IMR-90 (cell line): ENCODE results near the gene PIAS1. TPM values are rescaled to one million over a fixed set of nuclear protein-coding genes. Genes with fewer than 3 reads are reported as not detected.

ENCODE experiments used
- ATAC-seq: fragments of 200-7000 bp; cut with Tn5 transposase; 2 replicates; pipeline ENCODE4 v1.9.1; 2020; ENCODE audit warnings: low read depth, mild to moderate bottlenecking, moderate library complexity
- BruUV-seq: library from RNA; stranded (reverse); fragments of 400-500 nt; replicated peaks from 2 replicates; lab custom pipeline; 2021; lab: Mats Ljungman, UMichigan
- CTCF ChIA-PET: fragments of 300-600 bp; formaldehyde crosslinking; extraction: SDS; loops from one replicate; lab custom pipeline; 2021; ENCODE audit warnings: antibody characterized with exemption; lab: Yijun Ruan, JAX
- POLR2A ChIA-PET: fragments of 300-600 bp; sonication (Branson Sonifier 250); formaldehyde crosslinking; loops from one replicate; lab custom pipeline; 2022; ENCODE audit warnings: antibody characterized with exemption; ENCODE audit not compliant: unreplicated experiment; lab: Charles Lee
- DNase-seq: peaks from one replicate; pipeline ENCODE4 v3.0.0; 2013
- H2AFZ ChIP-seq: replicated peaks from 2 replicates; pipeline ENCODE3; 2013; ENCODE audit warnings: low read length, mild to moderate bottlenecking; ENCODE audit not compliant: poor library complexity
- H2AK5ac ChIP-seq: 2 replicates; pipeline ENCODE4 v1.6.1; 2013; ENCODE audit warnings: low read depth, low read length, inconsistent platforms
- H2AK9ac ChIP-seq: replicated peaks from 2 replicates; pipeline ENCODE3; 2013; ENCODE audit warnings: mild to moderate bottlenecking, low read depth, low read length, moderate library complexity; ENCODE audit not compliant: poor library complexity
- H2BK120ac ChIP-seq: 2 replicates; pipeline ENCODE4 v1.6.1; 2013; ENCODE audit warnings: low read depth, low read length, inconsistent platforms
- H2BK15ac ChIP-seq: 3 replicates; pipeline ENCODE4 v1.6.1; 2013; ENCODE audit warnings: low read depth, low read length, inconsistent platforms
- H2BK20ac ChIP-seq: 2 replicates; pipeline ENCODE4 v1.6.1; 2013; ENCODE audit warnings: low read depth, mild to moderate bottlenecking, inconsistent platforms, low read length, moderate library complexity
- H2BK5ac ChIP-seq: 2 replicates; pipeline ENCODE4 v1.6.1; 2013; ENCODE audit warnings: mild to moderate bottlenecking, low read depth, low read length, inconsistent platforms; ENCODE audit not compliant: poor library complexity, severe bottlenecking
- H3K14ac ChIP-seq: replicated peaks from 2 replicates; pipeline ENCODE4 v1.6.1; 2013; ENCODE audit warnings: low read depth, low read length, inconsistent platforms
- H3K18ac ChIP-seq: 2 replicates; pipeline ENCODE4 v1.6.1; 2013; ENCODE audit warnings: low read depth, low read length, control low read depth
- H3K23ac ChIP-seq: 2 replicates; pipeline ENCODE4 v1.6.1; 2013; ENCODE audit warnings: low read depth, low read length, inconsistent platforms
- H3K27ac ChIP-seq: 2 replicates; pipeline ENCODE4 v1.5.1; 2013; ENCODE audit warnings: mild to moderate bottlenecking, control low read depth, low read length; ENCODE audit not compliant: insufficient read depth
- H3K27me3 ChIP-seq: 2 replicates; pipeline ENCODE4 v1.6.1; 2013; ENCODE audit warnings: low read length; ENCODE audit not compliant: control insufficient read depth, insufficient read depth
- H3K36me3 ChIP-seq: 2 replicates; pipeline ENCODE4 v1.6.1; 2013; ENCODE audit warnings: low read length, mixed read lengths; ENCODE audit not compliant: control insufficient read depth, insufficient read depth
- H3K4ac ChIP-seq: 2 replicates; pipeline ENCODE4 v1.6.1; 2013; ENCODE audit warnings: low read depth, low read length, inconsistent platforms
- H3K4me1 ChIP-seq: 2 replicates; pipeline ENCODE4 v1.6.1; 2013; ENCODE audit warnings: low read length, mixed read lengths; ENCODE audit not compliant: control insufficient read depth, insufficient read depth
- H3K4me2 ChIP-seq: 2 replicates; pipeline ENCODE4 v1.6.1; 2013; ENCODE audit warnings: low read depth, mild to moderate bottlenecking, control low read depth, low read length, moderate library complexity
- H3K4me3 ChIP-seq: 2 replicates; pipeline ENCODE4 v1.5.1; 2013; ENCODE audit warnings: low read depth, mild to moderate bottlenecking, control low read depth, low read length, moderate library complexity; ENCODE audit not compliant: insufficient read depth
- H3K56ac ChIP-seq: 2 replicates; pipeline ENCODE4 v1.6.1; 2013; ENCODE audit warnings: low read length, inconsistent platforms; ENCODE audit not compliant: insufficient read depth; ENCODE audit errors: extremely low read depth
- H3K79me1 ChIP-seq, 2 experiments: 2 replicates each; pipeline ENCODE4 v1.6.1; 2013; ENCODE audit warnings: low read length in 2 of 2, inconsistent platforms in 1 of 2, low read depth in 1 of 2
- H3K9ac ChIP-seq: 2 replicates; pipeline ENCODE4 v1.6.1; 2013; ENCODE audit warnings: low read depth, low read length, control low read depth
- H3K9me1 ChIP-seq: 2 replicates; pipeline ENCODE4 v1.6.1; 2013; ENCODE audit warnings: low read length, inconsistent platforms; ENCODE audit not compliant: insufficient read depth
- H3K9me3 ChIP-seq: 2 replicates; pipeline ENCODE4 v1.6.1; 2013; ENCODE audit warnings: low read length; ENCODE audit not compliant: control insufficient read depth, insufficient read depth
- H4K20me1 ChIP-seq: 2 replicates; pipeline ENCODE4 v1.6.1; 2013; ENCODE audit warnings: low read length, inconsistent platforms; ENCODE audit not compliant: insufficient read depth
- H4K5ac ChIP-seq: 2 replicates; pipeline ENCODE4 v1.6.1; 2013; ENCODE audit warnings: mild to moderate bottlenecking, low read depth, low read length, control low read depth
- H4K8ac ChIP-seq, 2 experiments: 2 replicates each; pipeline ENCODE4 v1.6.1; 2013; ENCODE audit warnings: low read depth in 2 of 2, low read length in 2 of 2, control low read depth in 1 of 2, inconsistent platforms in 1 of 2
- H4K91ac ChIP-seq: 2 replicates; pipeline ENCODE4 v1.6.1; 2013; ENCODE audit warnings: low read depth, low read length, inconsistent platforms; ENCODE audit not compliant: insufficient read depth
- CEBPB ChIP-seq: IDR thresholded peaks from 2 replicates; pipeline ENCODE4 v1.6.1; 2012; ENCODE audit warnings: low read depth, low read length, improper control_type of control experiment
- CHD1 ChIP-seq: IDR thresholded peaks from 2 replicates; pipeline ENCODE4 v1.6.1; 2012; ENCODE audit warnings: low read depth, low read length, improper control_type of control experiment
- CTCF ChIP-seq: conservative IDR thresholded peaks from 2 replicates; pipeline ENCODE4 v1.5.1; 2012; ENCODE audit warnings: mild to moderate bottlenecking, low read depth, low read length, improper control_type of control experiment
- FOS ChIP-seq: fragments of 150-350 bp; IDR thresholded peaks from 2 replicates; pipeline ENCODE4 v1.6.1; 2016; ENCODE audit warnings: low read depth, low read length
- MAFK ChIP-seq: IDR thresholded peaks from 2 replicates; pipeline ENCODE4 v1.6.1; 2012; ENCODE audit warnings: low read depth, low read length, improper control_type of control experiment
- MAZ ChIP-seq: IDR thresholded peaks from 2 replicates; pipeline ENCODE4 v1.6.1; 2012; ENCODE audit warnings: low read depth, mild to moderate bottlenecking, low read length, improper control_type of control experiment, moderate library complexity, borderline replicate concordance
- POLR2A ChIP-seq: IDR thresholded peaks from 2 replicates; pipeline ENCODE4 v1.6.1; 2012; ENCODE audit warnings: mild to moderate bottlenecking, low read depth, low read length
- RAD21 ChIP-seq: IDR thresholded peaks from 2 replicates; pipeline ENCODE4 v1.6.1; 2012; ENCODE audit warnings: low read length, improper control_type of control experiment
- RCOR1 ChIP-seq: IDR thresholded peaks from 2 replicates; pipeline ENCODE4 v1.6.1; 2012; ENCODE audit warnings: mild to moderate bottlenecking, low read length, improper control_type of control experiment; ENCODE audit not compliant: insufficient replicate concordance
- RFX5 ChIP-seq: IDR thresholded peaks from 2 replicates; pipeline ENCODE4 v1.8.0; 2012; ENCODE audit warnings: low read depth, mild to moderate bottlenecking, low read length, moderate library complexity
- SMC3 ChIP-seq: fragments of 150-350 bp; IDR thresholded peaks from 2 replicates; pipeline ENCODE4 v1.6.1; 2016; ENCODE audit warnings: low read depth, mild to moderate bottlenecking, antibody characterized with exemption, low read length, moderate library complexity
- USF2 ChIP-seq: fragments of 150-350 bp; IDR thresholded peaks from 2 replicates; pipeline ENCODE4 v1.6.1; 2017; ENCODE audit warnings: mild to moderate bottlenecking, antibody characterized with exemption, low read length, low read depth
- WGBS, 2 experiments: methylation state at CpG; one replicate each; pipeline versions ENCODE4 v1.1.5 to v1.1.7; 2013; ENCODE audit warnings: missing lambda C conversion rate in 2 of 2; ENCODE audit not compliant: insufficient read length in 1 of 2; ENCODE audit errors: extremely low coverage in 2 of 2; 5-methylcytosine and 5-hydroxymethylcytosine counted together
- dilution Hi-C: fragments of 300-500 bp; cut with HindIII; formaldehyde crosslinking; loops from one replicate; pipeline ENCODE4 v1.14.3; 2018; ENCODE audit warnings: low sequenced_read_pairs; ENCODE audit not compliant: unreplicated experiment
- in situ Hi-C: fragments of 300-500 bp; cut with MboI; formaldehyde crosslinking; loops from 3 replicates; pipeline ENCODE4 v1.14.3; 2019; ENCODE audit warnings: low sequenced_read_pairs, inconsistent platforms, mixed read lengths
- intact Hi-C: fragments of 100-400 bp; cut with micrococcal nuclease; formaldehyde crosslinking; loops from 2 replicates; pipeline ENCODE4 v1.10.0; 2022
- polyA plus RNA-seq, 3 experiments: library from polyadenylated mRNA; depleted of rRNA; stranded (reverse); fragments of >200 nt; gene quantifications; 2 replicates each; pipeline ENCODE4 v1.2.3, GENCODE V29; 2012; ENCODE audit warnings: low replicate concordance in 1 of 3
- total RNA-seq: library from RNA; depleted of rRNA; stranded (reverse); fragments of >200 nt; gene quantifications from 2 replicates; pipeline ENCODE4 v1.2.3, GENCODE V29; 2012
- TF ChIP-seq, protein P1 (sequence below): fragments of 150-350 bp; IDR thresholded peaks from 2 replicates; pipeline ENCODE4 v1.6.1; 2016; ENCODE audit warnings: low read depth, mild to moderate bottlenecking, low read length, moderate library complexity, borderline replicate concordance

Gene PIAS1
- total and polyA plus RNA-seq, 2 of the 4 experiments (the other 2 are of a cell fraction), result 20.0 to 63.6 TPM

GRCh38 chr15:68175526-68175925 lies 121.4 kb downstream of the PIAS1 start:
- H4K20me1 ChIP-seq, result no peaks in the 10 kb centered on the region
- H3K4me1 ChIP-seq, result peaks cover 6% of the 10 kb centered on the region
- no peak overlapping the region for H3K23ac ChIP-seq
- dilution Hi-C loops (no loop called here), intact Hi-C loops (no loop called here), in situ Hi-C loops (no loop called here)
- H2BK5ac ChIP-seq, result no peak overlapping the region
- no peaks in the 10 kb centered on the region for H3K9me3 ChIP-seq
- H3K9ac ChIP-seq, result no peak overlapping the region
- no peak overlapping the region for H2BK15ac ChIP-seq
- no peak overlapping the region for H4K91ac ChIP-seq
- H3K27me3 ChIP-seq, result no peaks in the 10 kb centered on the region
- peaks cover 4 to 7% of the 10 kb centered on the region in 2 experiments; a peak in 2 of 4 replicates for H3K79me1 ChIP-seq
- no peak overlapping the region for H2AK9ac ChIP-seq
- ATAC-seq, result no peak
- no peak overlapping the region for H3K18ac ChIP-seq
- peaks cover 7% of the 10 kb centered on the region; the same call in 1 of the 2 replicates for H3K9me1 ChIP-seq
- no peak for TF ChIP-seq RAD21
- no peak for TF ChIP-seq FOS
- TF ChIP-seq CHD1, result no peak
- no peak for TF ChIP-seq RFX5
- TF ChIP-seq POLR2A, result no peak
- TF ChIP-seq MAFK, result no peak
- TF ChIP-seq CTCF, result no peak
- TF ChIP-seq, protein P1, sequence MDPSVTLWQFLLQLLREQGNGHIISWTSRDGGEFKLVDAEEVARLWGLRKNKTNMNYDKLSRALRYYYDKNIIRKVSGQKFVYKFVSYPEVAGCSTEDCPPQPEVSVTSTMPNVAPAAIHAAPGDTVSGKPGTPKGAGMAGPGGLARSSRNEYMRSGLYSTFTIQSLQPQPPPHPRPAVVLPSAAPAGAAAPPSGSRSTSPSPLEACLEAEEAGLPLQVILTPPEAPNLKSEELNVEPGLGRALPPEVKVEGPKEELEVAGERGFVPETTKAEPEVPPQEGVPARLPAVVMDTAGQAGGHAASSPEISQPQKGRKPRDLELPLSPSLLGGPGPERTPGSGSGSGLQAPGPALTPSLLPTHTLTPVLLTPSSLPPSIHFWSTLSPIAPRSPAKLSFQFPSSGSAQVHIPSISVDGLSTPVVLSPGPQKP, result no peak
- TF ChIP-seq SMC3, result no peak
- no peak for TF ChIP-seq USF2
- no peak for TF ChIP-seq CEBPB
- no peak for TF ChIP-seq RCOR1
- no peak for TF ChIP-seq MAZ
- H3K4ac ChIP-seq, result no peak overlapping the region
- H3K27ac ChIP-seq, result no peak overlapping the region
- ChIA-PET POLR2A (no interaction called here), CTCF (interaction anchor here (0.6 to 1.4 kb wide), 2 partner anchors 21 to 112 kb away, joined by 3 to 5 read pairs; no protein-coding TSS in a partner anchor)
- H2BK120ac ChIP-seq, result no peak overlapping the region
- H4K5ac ChIP-seq, result no peak overlapping the region
- no peak overlapping the region for H2AFZ ChIP-seq
- BruUV-seq, result no TSS peak
- no peak overlapping the region for H2BK20ac ChIP-seq
- no peak overlapping the region for H2AK5ac ChIP-seq
- no CpG with 5 or more reads among the region's 2 CpGs for WGBS, 2 experiments
- no peak overlapping the region for H3K14ac ChIP-seq
- H3K36me3 ChIP-seq, result peaks cover 10% of the 10 kb centered on the region
- H3K4me3 ChIP-seq, result no peak overlapping the region
- no peak overlapping the region for H4K8ac ChIP-seq
- H3K4me2 ChIP-seq, result no peak overlapping the region
- DNase-seq, result no peak
- no peak overlapping the region for H3K56ac ChIP-seq
